Vagina (tissue), 2 donors: ENCODE measurements around the gene WNT4.

Experiments
- POLR2A ChIP-seq, 2 donors: fragments of 450-650 bp; IDR thresholded peaks; one replicate each; pipeline ENCODE4 v1.6.1; 2017; ENCODE audit warnings: antibody characterized with exemption in 2 of 2, mild to moderate bottlenecking in 2 of 2, moderate library complexity in 2 of 2
- POLR2AphosphoS5 ChIP-seq, 2 donors: sonication (generic); formaldehyde crosslinking; IDR thresholded peaks; one replicate each; pipeline ENCODE4 v1.9.0; 2017; ENCODE audit warnings: antibody characterized with exemption in 2 of 2, mild to moderate bottlenecking in 2 of 2, low read depth in 1 of 2; ENCODE audit not compliant: insufficient read depth in 1 of 2

DNA sequence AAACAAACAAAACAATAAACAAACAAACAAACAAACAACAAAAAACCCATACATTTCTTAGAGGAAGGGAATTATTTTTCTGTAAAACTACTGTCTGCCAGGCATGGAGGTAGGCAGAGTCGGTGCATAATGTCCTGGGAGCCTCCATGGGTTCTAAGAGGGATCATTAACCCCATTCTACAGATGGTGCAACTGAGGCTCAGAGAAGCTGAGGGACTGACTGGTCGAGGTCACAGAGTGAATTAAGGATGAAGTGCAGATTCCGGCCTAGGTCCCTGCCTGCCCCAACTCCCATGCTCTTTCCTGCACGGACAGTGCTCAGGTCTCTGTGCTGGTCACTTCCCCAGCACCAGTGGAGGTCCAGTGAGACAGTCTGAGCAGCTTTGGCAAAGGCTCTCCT is 15.8 kb upstream of the WNT4 start:
- TF ChIP-seq POLR2AphosphoS5 (IDR thresholded peaks at IDR 0.05; ENCODE audit: insufficient read depth in 1 of 2, low read depth in 1 of 2) (no peak), POLR2A (IDR thresholded peaks at IDR 0.05) (no peak)
